Measurements from ENCODE around the gene SNTB2.
"Not testable (repeated sequence)": the region's sequence is repeated elsewhere in the genome, so short reads cannot be mapped to it uniquely, and the experiment has no call there.

Gene SNTB2

DNA sequence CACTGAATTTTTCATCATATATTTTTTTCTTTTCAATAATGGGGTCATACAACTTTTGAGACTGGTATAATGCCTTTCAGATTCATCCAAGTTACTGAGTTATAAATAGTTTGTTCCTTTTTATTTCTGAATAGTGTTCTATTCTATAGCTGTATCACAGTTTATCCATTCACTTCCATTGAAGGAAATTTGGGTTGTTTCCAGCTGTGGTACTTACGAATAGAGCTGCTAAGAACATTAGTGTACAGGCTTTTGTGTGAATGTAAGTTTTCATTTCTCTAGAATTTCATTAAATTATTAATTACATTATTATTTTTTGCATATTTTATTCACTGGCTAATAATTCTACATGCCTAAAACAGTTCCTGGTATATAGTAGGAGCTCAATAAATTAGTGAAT, 52.9 kb downstream of the SNTB2 start:
- no peak for DNase-seq

GRCh38 chr16:69240331-69240730, 53.4 kb downstream of the SNTB2 start:
- DNase-seq: no peak

- DNase-seq: no peak
These were observed 55.0 kb downstream of the SNTB2 start for GRCh38 chr16:69241926-69242325.

DNA sequence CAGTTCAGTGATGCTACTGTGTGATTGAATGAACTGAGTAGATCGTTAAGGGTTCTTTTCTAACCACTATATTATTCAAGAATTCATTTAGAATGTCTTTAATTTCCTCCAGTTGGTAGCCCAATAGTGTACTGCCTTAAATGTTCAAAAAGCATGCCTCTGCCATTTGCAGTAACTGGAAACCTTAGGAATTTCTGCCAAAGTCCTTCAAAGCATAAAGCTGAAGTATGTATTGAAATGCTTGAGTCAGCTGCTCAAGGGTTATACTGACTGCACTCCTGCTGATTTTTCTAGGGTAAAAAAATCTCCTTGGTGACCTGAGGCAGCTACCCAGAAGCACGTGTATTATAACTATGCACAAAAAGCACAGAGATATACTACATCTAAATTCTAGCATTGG, 56.5 kb downstream of the SNTB2 start:
- DNase-seq: no peak

DNA sequence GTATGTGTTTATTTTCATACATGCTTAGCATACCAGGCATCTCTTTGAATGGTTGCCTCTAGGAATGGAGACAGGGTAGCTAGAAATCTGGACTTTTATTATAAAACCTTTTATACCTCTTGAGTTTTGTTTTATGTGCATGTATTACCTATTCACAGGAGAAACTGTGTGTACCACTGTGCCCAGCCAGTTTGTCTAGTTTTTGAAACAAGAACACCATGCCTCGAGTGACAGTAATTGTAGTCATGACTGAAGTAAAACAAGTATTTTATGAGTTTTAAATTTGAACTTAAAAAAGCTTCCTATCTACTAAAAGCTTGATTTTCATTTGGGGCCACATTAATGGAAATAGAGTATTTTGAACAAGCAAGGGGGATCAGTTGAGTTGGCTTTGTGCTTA, 57.4 kb downstream of the SNTB2 start:
- DNase-seq: no peak

DNA sequence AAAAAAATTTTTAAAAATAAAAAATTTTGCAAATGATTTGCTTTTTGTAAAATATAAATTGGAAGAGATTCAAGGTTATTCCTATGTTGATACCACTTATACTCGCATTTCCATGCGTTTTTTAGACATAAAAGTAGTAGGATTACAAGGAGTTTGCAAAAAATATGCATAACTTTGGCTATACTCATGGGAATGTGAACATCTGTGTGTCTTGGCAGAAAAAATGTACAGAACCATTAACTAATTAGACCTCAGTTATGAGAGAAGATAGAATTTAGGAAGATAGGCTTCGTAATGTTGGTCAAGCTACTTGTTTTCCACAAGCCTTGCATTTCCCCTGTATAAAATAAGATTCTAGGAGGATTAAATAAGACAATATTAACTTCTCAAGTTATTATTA, 63.1 kb downstream of the SNTB2 start:
- no peak for DNase-seq

DNA sequence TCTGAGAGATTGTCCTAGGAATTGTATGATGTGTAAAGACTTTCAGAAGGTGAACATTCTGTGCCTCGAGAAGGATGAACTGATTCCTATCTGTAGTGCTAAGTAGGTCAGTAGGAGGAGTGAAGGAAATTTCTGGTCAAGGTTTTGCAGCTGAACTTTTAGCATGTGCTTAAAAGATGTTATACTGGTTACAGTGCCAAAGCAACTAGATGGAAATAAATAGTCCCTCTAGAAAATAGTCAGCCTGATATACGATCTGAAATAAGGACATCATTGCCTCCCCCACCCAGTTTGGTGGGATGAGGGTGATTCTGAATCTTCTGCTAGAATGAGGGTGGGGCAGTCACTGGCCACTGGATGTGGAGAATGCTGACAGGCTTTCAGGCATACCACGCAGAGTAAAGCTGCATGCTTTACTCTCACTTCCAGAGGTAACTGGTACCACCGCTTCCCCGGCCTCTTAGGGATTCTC, 66.9 kb downstream of the SNTB2 start:
- no peak for DNase-seq

- not testable (repeated sequence) for DNase-seq
These were observed 72.4 kb downstream of the SNTB2 start for GRCh38 chr16:69259428-69259764.

DNA sequence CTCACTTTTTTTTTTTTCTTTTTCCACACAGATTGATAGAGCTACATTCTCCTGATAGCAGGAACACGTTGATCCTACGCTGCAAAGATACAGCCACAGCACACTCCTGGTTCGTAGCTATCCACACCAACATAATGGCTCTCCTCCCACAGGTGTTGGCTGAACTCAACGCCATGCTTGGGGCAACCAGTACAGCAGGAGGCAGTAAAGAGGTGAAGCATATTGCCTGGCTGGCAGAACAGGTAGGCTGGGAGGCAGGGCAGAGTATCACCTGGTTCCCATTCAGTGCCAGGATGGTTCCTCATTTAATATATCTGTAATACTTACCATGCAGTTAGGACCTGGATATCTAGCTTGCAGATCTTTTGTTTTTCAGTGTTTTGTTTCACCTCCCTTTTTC, 73.1 kb downstream of the SNTB2 start:
- peak in 1 of 2 experiments; percentile 13 for DNase-seq

GRCh38 chr16:69260506-69260905, 73.5 kb downstream of the SNTB2 start:
- no peak for DNase-seq

DNA sequence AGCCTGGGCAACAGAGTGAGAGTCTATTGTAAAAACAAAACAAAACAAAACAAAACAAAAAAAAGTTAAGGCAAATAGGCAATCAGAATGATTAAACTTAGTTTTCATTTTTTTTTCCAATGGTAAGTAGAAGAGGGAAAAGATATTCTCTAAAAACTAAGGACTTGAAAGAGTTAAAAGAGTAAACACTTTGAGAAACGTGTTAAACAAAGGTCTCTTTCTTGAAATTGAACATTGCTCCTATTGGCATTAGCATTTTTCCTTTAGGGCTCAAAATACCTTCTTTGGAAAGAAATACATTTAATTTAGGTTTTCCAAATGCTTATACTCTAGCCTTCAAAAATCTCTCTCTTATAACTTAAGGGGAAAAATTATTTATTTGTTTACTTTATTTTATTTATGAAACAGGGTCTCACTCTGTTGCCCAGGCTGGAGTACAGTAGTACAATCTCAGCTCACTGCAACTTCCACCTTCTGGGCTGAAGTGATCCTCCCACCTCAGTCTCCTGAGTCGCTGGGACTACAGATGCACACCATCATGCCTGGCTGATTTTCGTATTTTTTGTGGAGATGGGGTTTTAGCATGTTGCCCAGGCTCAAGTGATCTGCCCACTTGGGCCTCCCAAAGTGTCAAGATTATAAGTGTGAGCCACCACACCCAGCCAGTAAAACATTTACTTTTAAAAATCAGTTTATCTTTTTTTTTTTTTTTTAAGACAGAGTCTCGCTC, 79.5 kb downstream of the SNTB2 start:
- no peak for DNase-seq

DNA sequence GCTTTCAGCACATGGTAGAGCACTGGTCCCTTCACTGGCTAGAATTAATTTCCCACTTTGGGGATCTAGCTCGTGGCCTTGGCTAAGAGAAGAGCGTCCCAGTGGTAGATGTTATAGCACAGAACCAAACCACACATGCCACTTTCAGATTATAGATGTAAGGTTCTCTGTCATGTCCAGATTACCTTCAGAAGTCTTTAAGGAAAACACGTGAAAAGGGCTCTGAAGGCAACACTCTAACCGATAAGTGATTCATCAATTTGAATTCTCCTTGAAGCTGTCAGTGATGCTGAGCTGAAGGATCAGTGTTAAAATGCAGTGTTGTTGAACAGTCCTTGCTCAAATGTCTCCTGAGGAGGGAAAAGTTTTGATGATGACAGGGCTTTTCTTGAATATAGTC, 80.7 kb downstream of the SNTB2 start:
- no peak for DNase-seq

- no peak for DNase-seq
These were observed 83.4 kb downstream of the SNTB2 start for GRCh38 chr16:69270395-69270794.

DNA sequence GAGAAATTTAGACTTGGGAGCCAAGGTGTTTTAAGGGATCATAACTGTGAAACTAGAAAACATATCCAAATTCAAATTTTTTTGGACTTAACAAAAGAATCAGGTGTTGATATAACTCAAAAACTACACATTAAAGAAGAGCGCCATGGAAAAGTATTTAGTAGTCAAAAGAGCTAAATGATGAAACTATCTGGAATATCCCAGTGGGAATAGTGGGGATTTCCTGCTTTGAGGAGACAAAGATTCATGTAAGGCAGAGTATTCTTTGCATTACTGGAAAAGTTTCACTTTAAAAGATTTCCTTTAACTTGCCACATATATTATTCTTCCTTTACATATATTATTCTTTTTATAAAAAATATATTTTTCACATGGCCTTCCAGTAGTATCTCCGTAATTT, 83.9 kb downstream of the SNTB2 start:
- no peak for DNase-seq

GRCh38 chr16:69273009-69273408, 86.0 kb downstream of the SNTB2 start:
- DNase-seq: no peak

- no peak for DNase-seq
These were observed 87.8 kb downstream of the SNTB2 start for GRCh38 chr16:69274699-69275235.

DNA sequence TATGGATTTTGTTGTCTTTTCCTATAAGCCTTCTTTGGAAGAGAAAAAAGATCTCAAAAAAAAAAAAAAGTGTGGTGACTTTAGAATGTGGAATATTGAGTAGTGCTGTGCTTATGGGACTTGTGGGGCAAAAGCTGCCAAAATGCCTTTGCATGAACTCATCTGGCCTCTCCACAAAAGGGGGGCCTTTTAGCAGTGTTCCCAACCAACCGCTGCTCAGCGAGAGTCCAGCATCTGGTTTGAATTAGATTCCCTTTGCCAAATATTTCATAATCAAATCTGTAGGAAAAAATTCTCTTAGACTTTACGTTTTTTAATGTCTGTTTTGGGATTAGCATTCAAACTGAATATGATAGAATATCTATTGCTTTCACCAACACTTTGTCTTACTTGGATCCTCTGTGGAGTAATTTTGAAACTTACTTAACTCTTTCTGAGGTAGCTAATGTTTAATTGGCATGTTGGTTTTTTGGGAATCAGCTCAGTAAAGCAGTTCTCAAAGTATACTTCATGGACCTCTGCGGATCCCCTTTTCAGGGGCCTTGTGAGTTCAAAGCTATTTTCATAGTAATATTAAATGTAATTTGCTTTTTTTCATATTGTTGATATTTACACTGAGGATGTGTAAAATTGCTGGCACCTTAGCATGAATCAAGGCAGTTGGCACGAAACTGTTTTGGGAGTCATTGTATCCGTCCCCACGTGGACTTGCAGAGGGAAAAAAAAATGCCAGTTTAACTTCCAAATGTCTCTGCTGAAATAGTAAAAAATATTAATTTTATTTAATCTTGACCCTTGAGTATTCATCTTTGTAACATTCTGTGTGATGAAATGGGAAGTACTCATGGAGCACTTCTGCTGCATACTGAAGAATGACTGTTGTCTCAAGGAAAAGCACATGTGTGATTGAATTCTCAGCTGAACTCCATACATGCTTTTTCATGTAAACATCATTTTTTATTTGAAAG, 89.5 kb downstream of the SNTB2 start:
- DNase-seq: no peak

GRCh38 chr16:69277413-69277812, 90.4 kb downstream of the SNTB2 start:
- DNase-seq: no peak

DNA sequence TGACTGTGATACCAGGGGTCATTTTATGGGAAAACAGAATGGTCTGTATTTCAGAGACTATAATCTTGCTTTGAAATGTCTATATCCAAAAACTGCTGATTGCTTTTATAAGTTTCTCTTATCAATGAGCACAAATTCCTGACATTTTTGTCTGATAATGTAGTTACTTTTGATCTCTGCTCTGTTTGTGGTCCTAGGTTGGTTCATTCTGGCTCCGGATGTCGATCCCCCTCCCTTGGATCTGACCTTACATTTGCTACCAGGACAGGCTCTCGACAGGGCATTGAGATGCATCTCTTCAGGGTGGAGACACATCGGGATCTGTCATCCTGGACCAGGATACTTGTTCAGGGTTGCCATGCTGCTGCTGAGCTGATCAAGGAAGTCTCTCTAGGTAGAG, 96.9 kb downstream of the SNTB2 start:
- DNase-seq: no peak

- DNase-seq: no peak
These were observed 98.3 kb downstream of the SNTB2 start for GRCh38 chr16:69285240-69285639.

DNA sequence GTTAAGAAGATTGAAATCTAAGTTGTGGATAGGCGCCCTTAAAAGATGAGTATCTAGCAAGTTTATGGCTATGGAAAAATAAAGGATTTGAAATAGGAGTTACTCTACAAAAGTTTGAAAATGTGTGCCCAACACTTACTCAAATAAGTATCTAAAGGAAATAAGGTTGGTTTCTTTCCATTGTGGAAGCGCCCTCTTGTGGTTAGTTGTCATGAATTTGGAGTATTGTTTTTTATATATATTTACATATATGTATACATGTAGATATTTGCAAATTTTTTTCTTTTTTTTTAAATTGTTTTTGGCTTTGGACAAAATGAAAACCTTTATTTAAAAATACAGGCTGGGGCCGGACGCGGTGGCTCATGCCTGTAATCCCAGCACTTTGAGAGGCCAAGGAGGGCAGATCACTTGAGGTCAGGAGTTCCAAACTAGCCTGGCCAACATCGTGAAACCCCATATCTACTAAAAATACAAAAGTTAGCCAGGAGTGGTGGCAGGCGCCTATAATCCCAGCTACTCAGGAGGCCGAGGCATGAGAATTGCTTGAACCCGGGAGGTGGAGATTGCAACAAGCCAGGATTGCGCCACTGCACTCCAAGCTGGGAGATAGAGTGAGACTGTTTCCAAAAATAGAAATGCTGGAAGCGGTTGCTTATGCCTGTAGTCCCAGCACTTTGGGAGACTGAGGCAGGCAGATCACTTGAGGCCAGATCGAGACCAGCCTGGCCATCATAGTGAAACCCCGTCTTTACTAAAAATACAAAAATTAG, 100.2 kb downstream of the SNTB2 start:
- peak in 1 of 2 experiments; percentile 68 for DNase-seq

GRCh38 chr16:69291657-69292056, 104.7 kb downstream of the SNTB2 start:
- not testable (repeated sequence) for DNase-seq

- DNase-seq: no peak
These were observed 106.4 kb downstream of the SNTB2 start for GRCh38 chr16:69293401-69293800.
